Breast epithelium (tissue), 3 donors: ENCODE results near the gene KLHDC8A.

Source experiments
- CTCF ChIP-seq, 3 donors: fragments of 450-650 bp; IDR thresholded peaks; one replicate each; pipeline ENCODE4 v1.5.1; 2016 to 2017; ENCODE audit warnings: antibody characterized with exemption in 3 of 3, mild to moderate bottlenecking in 3 of 3, moderate library complexity in 3 of 3
- POLR2AphosphoS5 ChIP-seq, 3 donors: sonication (generic); formaldehyde crosslinking; IDR thresholded peaks; one replicate each; pipeline ENCODE4 v1.6.1; 2017; ENCODE audit warnings: antibody characterized with exemption in 3 of 3

DNA sequence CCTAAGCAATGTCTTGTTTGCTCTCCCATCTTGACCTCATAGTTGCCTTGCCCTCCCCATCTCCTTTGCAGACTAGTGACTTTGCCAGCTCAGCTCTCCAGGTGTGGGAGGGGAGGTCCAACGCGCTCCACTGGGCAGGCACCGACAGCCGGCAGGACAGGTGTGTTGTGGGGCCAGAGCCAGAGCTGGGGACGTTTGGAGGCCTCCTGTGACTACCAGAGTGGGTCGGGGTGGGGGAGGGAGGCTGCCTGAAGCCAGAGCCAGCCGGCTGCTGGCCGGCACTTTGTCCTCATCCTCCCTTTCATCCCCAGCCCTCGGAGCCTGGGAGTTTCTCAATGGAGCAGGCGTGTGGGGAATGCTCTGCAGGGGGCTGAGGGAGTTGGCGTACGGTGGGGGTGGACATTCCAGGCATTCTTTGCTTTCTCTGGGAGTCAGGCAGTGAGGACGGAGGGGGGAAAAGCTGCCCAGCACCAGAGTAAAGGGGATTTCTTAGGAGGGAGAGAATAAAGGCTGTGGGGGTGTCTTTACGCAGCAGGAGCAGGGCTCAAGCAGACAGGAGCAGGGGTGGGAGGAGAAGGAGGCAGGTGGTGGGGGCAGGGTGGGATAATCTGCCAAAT, 55.4 kb downstream of the KLHDC8A start:
- no peak for TF ChIP-seq CTCF (IDR thresholded peaks at IDR 0.05)
- no peak for TF ChIP-seq POLR2AphosphoS5 (IDR thresholded peaks at IDR 0.05)
